Stomach (tissue), 9 donors: ENCODE measurements around the gene SPINK5. TPM values are rescaled to one million over a fixed set of nuclear protein-coding genes. Genes with fewer than 3 reads are reported as not detected.

Experiments used
- DNase-seq, 2 donors: peaks; one replicate each; pipeline versions ENCODE4 v3.0.0 to v3.0.0-alpha.2; 2013 to 2019
- H3K27ac ChIP-seq, 5 donors: fragments of 200-600 bp in 4 of 5; sonication (generic) in 4 of 5; one replicate each; pipeline ENCODE4 v1.5.1; 2013 to 2019; ENCODE audit warnings: mild to moderate bottlenecking in 1 of 5, moderate library complexity in 1 of 5
- H3K27me3 ChIP-seq, 3 donors: fragments of 200-600 bp; sonication (generic); one replicate each; pipeline ENCODE4 v1.5.1; 2017 to 2019; ENCODE audit warnings: mixed run types in 1 of 3
- H3K36me3 ChIP-seq, 4 donors: fragments of 200-600 bp; sonication (generic); 1 replicate in 3 of 4; 2 replicates in 1 of 4; pipeline ENCODE4 v1.5.1; 2016 to 2019
- H3K4me1 ChIP-seq, 4 donors: fragments of 200-600 bp; sonication (generic); one replicate each; pipeline ENCODE4 v1.5.1; 2016 to 2019
- H3K4me3 ChIP-seq, 4 donors: fragments of 200-600 bp; sonication (generic) in 3 of 4; one replicate each; pipeline ENCODE4 v1.5.1; 2016 to 2019; ENCODE audit warnings: mild to moderate bottlenecking in 1 of 4
- H3K9me3 ChIP-seq, 4 donors: fragments of 200-600 bp; sonication (generic); one replicate each; pipeline ENCODE4 v1.5.1; 2016 to 2019
- CTCF ChIP-seq, 7 experiments: fragments of 450-650 bp in 4 of 7; fragments of 200-600 bp in 3 of 7; sonication (generic) in 3 of 7; IDR thresholded peaks; one replicate each; pipeline ENCODE4 v1.5.1; 2016 to 2019; ENCODE audit warnings: antibody characterized with exemption in 7 of 7, control low read depth in 2 of 7, mild to moderate bottlenecking in 1 of 7
- EP300 ChIP-seq: sonication (generic); formaldehyde crosslinking; IDR thresholded peaks from one replicate; pipeline ENCODE4 v1.6.1; 2017; ENCODE audit warnings: antibody characterized with exemption
- POLR2A ChIP-seq, 4 donors: fragments of 450-650 bp; IDR thresholded peaks; one replicate each; pipeline ENCODE4 v1.6.1; 2016; ENCODE audit warnings: antibody characterized with exemption in 4 of 4, control low read depth in 2 of 4, mild to moderate bottlenecking in 1 of 4, moderate library complexity in 1 of 4
- POLR2AphosphoS5 ChIP-seq, 3 donors: sonication (generic); formaldehyde crosslinking; IDR thresholded peaks; one replicate each; pipeline ENCODE4 v1.6.1; 2016; ENCODE audit warnings: antibody characterized with exemption in 3 of 3
- WGBS, 5 donors: extraction: QIAGEN DNeasy Blood & Tissue Kit in 3 of 5; methylation state at CpG; one replicate each; pipeline versions ENCODE4 v1.1.5 to v1.1.7; 2013 to 2018; 5-methylcytosine and 5-hydroxymethylcytosine counted together
- intact Hi-C: fragments of 100-400 bp; cut with DNase I; formaldehyde crosslinking; loops from one replicate; pipeline ENCODE4 v1.15.1; 2023; ENCODE audit warnings: low total_unique reads
- polyA plus RNA-seq, 3 donors: library from polyadenylated mRNA; stranded (reverse); fragments of 200-250 nt; gene quantifications; one replicate each; pipeline ENCODE4 v1.2.3, GENCODE V29; 2013
- total RNA-seq, 5 donors: library from RNA; depleted of rRNA; stranded (reverse); fragments of >200 nt; gene quantifications; one replicate each; pipeline versions ENCODE4 v1.1.0 to v1.2.3, GENCODE V29; 2014 to 2016
- donor health status: healthy with polysubstance abuse.
- donor health status: Bipolar disorder and iron deficiency.
- donor health status: healthy.

Gene SPINK5
- total and polyA plus RNA-seq, 8 donors, result 0.45 to 117 (median 2.3) TPM; not detected in 1

- no peaks in the 10 kb centered on the region for H3K36me3 ChIP-seq
- no peak for TF ChIP-seq POLR2A (IDR thresholded peaks at IDR 0.05)
- no peak for TF ChIP-seq EP300
- TF ChIP-seq CTCF (IDR thresholded peaks at IDR 0.05), result no peak
- no peak for TF ChIP-seq POLR2AphosphoS5 (IDR thresholded peaks at IDR 0.05)
- no peak for DNase-seq
- H3K4me3 ChIP-seq, result no peak overlapping the region
- intact Hi-C loops, result no loop called here
- no peak overlapping the region for H3K27ac ChIP-seq
- H3K9me3 ChIP-seq, result no peaks in the 10 kb centered on the region
- H3K27me3 ChIP-seq, result no peaks in the 10 kb centered on the region
- no peaks in the 10 kb centered on the region for H3K4me1 ChIP-seq
- WGBS, 5 donors, result 78 to 94% (median 83%) methylated on average over 1 of the region's 1 CpG
Observed at GRCh38 chr5:148163345-148163744, 99.6 kb downstream of the SPINK5 start.

DNA sequence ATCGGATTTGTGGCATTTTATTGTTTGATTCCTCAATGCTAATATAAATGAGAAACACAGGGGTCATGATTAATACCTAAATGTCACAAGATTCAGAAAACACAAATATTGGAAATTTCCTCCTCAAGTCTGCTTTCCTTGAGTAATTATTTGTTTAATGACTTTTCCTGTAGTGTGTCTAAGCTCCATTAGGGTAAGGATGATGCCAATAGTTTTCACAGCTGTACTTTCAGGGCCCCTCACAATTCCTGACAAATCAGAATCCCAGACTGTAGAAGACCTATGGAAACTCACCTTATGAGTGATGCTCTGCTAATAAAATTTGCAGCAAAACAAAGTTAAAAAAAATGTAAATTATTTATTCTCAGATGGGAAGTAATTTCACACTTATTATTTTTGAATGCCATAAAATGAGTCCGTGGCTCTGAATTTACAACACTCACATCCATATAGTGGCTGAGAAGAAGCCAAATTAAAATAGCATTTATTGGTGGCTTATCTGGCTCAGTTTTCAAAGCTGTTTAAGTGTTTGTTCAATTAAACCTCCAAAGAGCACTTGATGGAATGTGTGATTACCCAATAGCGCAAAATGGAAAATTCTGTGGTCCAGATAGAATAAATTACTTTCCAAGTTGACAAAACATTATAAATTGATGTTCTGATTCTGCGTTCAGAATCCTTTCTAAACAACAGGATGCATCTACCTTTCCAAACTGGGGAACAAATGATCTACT is 102.9 kb downstream of the SPINK5 start:
- no peaks in the 10 kb centered on the region for H3K4me1 ChIP-seq
- H3K36me3 ChIP-seq, result no peaks in the 10 kb centered on the region
- no peak overlapping the region for H3K4me3 ChIP-seq
- no peaks in the 10 kb centered on the region for H3K9me3 ChIP-seq
- 77 to 79% (median 78%) methylated on average over 4 of the region's 4 CpGs for WGBS, 5 donors
- H3K27ac ChIP-seq, result no peak overlapping the region
- no peaks in the 10 kb centered on the region for H3K27me3 ChIP-seq
- intact Hi-C loops, result no loop called here
- DNase-seq, result no peak
- TF ChIP-seq POLR2AphosphoS5 (IDR thresholded peaks at IDR 0.05) (no peak), EP300 (no peak), POLR2A (IDR thresholded peaks at IDR 0.05) (no peak), CTCF (IDR thresholded peaks at IDR 0.05) (no peak)

GRCh38 chr5:148168246-148168645 is 104.5 kb downstream of the SPINK5 start, which contains the start of gene SPINK14:
Gene SPINK14 (plus strand): TSS chr5:148168546. CDS start chr5:148169733, 1,187 bp downstream.
- Histone ChIP-seq H3K4me1 (no peaks in the 10 kb centered on the region), H3K27ac (no peak within 1 kb of the TSS), H3K36me3 (no peaks in the 10 kb centered on the region), H3K9me3 (no peaks in the 10 kb centered on the region), H3K27me3 (no peaks in the 10 kb centered on the region), H3K4me3 (no peak within 1 kb of the TSS)
- TF ChIP-seq EP300 (no peak), POLR2AphosphoS5 (IDR thresholded peaks at IDR 0.05) (no peak), POLR2A (IDR thresholded peaks at IDR 0.05) (no peak), CTCF (IDR thresholded peaks at IDR 0.05) (no peak)
- WGBS, 5 donors, result 93 to 97% (median 96%) methylated on average over 1 of the region's 1 CpG
- intact Hi-C loops, result no loop called here
- DNase-seq, result no peak

DNA sequence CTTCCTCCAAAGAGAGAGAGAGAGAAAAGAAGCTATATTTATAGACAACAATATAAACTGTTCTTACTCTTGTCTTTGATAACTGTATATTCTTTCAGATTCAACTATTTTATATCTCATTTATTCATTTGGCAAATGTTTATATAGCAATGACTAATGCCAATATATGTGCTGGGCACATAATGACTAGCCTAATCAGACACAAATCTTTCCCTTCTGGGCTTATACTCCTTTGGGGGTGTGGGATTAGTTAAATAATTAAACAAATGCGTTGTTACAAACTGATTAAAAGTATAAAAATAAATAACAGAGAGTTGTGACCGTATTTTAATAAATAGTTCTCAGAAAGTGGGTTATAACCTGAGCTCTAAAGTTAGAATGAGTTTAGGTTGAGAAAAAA is 108.6 kb downstream of the SPINK5 start:
- intact Hi-C loops, result loop anchor here (10.0 kb wide), 1 partner anchor 202 kb away; no protein-coding TSS in a partner anchor
- Histone ChIP-seq H3K36me3 (no peaks in the 10 kb centered on the region), H3K27ac (no peak overlapping the region), H3K4me1 (no peaks in the 10 kb centered on the region), H3K9me3 (no peaks in the 10 kb centered on the region), H3K27me3 (no peaks in the 10 kb centered on the region), H3K4me3 (no peak overlapping the region)
- TF ChIP-seq POLR2AphosphoS5 (IDR thresholded peaks at IDR 0.05) (no peak), EP300 (no peak), CTCF (IDR thresholded peaks at IDR 0.05) (no peak)
- DNase-seq, result no peak
- WGBS, 5 donors, result 25 to 38% (median 31%) methylated on average over 2 of the region's 2 CpGs
